Middle frontal gyrus (tissue), 1 donor: ENCODE measurements around the gene GDNF.
"Not testable (repeated sequence)": the region's sequence is repeated elsewhere in the genome, so short reads cannot be mapped to it uniquely, and the experiment has no call there.

Experiments used
- DNase-seq: peaks from one replicate; pipeline ENCODE4 v3.0.0-alpha.2; 2015; ENCODE audit warnings: low spot score; ENCODE audit errors: extremely low spot score

GDNF gene, protein sequence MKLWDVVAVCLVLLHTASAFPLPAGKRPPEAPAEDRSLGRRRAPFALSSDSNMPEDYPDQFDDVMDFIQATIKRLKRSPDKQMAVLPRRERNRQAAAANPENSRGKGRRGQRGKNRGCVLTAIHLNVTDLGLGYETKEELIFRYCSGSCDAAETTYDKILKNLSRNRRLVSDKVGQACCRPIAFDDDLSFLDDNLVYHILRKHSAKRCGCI

DNA sequence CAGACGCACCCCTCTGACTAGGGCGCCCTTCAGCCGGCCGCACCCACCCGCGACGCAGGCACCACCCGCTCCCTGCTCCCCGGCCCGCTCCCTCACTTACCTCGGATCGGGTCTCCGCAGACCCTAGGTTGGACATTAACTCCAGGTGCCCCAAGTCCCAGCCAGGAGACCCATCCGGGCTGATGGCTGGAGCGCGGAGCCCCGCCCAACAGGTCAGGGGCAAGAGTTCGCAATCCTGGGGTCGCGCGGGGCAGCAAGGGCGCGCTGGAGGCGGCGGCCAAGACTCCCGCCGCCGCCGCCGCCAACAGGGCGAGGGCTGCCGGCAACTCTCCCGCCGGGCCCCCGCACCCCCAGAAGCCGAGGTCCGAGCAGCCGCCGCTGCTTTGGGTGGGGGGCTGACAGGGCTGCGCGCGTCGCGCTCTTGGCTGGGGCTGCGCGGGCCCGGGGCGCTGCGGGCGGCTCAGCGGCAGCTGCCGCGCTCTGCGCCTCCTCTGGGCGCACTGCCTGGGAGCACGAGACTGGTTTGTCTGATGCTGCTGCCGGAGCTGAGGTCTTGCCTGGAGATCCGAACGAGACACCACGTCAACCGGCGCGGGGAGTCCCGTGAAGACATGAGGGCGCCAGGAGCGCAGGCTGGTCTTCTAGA, at the start of gene GDNF:
TSS of gene GDNF (minus strand) at position 635 of the 646 bp plus-strand sequence. CDS start 5,245 bp downstream, outside the sequence.
- no peak for DNase-seq

DNA sequence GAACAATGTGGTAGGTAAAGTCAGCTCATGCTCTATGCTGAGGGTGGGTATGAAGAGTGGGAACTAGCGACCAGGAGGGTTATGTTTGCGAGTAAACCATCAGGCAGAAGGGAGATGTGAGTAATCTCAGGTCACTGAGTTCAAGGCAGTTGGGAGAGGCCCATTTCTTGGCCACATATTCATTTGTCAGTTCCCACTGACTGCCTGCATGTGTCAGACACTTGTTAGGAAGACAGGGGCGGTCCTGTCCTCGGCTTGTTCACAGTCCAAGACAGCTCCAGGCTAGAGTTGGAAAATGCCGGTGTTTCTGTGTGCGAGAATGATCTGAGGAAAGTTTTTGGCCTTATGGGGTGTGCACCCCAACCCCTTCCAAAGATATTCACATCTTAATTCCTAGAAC, 48.6 kb upstream of the GDNF start:
- no peak for DNase-seq

DNA sequence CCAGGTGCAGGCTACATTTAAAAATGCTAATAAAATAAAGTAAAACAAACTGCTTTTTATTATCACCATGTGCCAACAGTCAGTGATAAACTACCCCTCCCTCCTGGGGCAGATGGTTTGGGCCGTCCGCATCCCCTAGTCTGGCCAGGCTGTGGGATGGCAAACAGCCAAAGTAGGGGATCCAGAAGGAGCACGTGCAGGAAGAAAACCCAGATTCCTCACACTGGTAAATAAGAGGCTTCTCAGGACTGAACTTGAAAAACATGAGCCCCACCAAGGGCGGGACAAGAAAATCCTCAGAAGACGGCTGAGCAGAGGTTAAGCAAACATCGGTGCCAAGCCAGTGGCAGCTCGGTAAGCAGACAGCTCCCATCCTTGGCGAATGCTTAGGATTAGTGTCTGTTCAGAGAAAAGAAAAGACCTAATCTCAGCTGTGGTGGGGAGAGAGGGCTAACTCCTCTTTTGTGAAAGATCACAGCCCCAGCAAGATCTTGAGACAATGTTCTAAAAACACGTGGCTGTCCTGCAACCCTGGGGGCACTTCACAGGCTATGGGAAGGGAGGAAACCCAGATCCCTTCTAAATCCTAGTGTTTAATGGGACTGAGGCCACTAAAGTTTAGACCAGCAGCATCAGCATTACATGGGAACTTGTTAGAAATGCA, 46.5 kb upstream of the GDNF start:
- no peak for DNase-seq

DNA sequence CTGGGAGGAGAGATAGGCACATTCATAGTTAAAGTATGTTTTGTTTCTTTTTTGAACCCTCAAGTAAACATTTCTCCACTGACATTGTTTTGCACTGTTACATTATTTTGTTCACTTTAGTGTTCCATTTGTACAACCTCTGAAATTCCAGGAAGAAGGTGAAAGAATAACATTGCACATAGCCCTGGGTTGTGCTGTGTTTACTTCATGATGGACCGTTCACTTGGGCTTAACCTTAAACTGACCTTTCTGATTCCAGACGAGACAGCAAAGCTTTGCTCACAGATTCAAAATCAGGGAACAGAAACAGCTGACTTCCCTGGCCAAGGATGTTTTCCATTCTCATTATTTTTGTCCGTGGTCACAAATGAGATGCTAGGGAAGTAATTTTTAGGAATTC, 42.8 kb upstream of the GDNF start:
- no peak for DNase-seq

DNA sequence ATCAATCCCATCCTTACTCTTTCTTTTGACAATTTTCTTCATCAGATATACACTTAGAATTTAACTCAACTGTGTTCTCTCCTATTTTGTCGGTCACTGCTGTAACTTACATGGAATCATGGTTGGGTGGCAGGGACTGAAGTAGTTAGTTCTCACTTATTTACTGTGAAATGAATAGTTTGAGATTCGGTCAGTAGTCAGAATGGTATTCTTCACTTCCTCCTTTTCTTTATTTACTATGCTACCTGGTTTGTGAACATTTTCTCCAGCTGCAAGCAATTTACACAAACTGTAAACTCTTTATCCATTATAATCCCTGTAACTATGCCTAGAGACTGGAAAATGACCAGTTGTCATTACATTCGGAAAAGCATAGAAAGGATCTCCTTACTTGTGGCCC, 41.5 kb upstream of the GDNF start:
- DNase-seq: no peak

DNA sequence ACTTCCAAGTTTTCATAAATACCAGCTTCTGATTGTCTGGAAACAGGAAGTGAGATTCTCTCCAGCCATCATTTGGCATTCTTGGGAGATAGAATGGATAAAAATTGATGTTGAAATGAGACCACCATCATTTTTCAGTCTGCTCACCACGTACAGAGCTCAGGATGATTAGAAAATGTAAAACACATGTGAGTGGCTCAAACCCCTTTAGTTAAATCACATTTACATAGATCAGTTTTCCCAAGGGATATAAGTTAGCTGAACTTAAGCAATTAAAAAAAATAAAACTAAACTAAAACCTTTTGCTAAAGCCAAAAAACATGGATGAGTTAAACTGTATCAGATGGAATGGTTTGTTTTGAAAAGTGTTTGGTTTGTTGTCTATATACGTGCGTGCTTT, 37.1 kb upstream of the GDNF start:
- DNase-seq: no peak

DNA sequence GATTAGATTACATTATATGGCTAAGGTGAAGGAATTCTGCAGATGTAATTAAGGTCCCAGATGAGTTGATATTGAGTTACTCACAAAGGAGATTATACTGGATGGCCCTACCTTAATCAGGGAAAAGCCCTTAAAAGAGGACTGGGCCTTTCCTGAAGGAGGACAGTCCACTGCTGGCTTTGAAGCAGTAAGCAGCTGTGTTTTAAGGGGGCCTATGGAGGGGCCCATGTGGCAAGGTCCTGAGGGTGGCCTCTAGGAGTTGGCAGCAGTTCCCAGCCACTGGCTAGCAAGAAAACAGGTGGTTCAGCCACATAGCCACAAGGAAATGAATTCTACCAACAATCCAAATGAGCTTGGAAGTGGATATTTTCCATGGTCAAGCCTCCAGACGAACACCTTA, 36.4 kb upstream of the GDNF start:
- DNase-seq: no peak

DNA sequence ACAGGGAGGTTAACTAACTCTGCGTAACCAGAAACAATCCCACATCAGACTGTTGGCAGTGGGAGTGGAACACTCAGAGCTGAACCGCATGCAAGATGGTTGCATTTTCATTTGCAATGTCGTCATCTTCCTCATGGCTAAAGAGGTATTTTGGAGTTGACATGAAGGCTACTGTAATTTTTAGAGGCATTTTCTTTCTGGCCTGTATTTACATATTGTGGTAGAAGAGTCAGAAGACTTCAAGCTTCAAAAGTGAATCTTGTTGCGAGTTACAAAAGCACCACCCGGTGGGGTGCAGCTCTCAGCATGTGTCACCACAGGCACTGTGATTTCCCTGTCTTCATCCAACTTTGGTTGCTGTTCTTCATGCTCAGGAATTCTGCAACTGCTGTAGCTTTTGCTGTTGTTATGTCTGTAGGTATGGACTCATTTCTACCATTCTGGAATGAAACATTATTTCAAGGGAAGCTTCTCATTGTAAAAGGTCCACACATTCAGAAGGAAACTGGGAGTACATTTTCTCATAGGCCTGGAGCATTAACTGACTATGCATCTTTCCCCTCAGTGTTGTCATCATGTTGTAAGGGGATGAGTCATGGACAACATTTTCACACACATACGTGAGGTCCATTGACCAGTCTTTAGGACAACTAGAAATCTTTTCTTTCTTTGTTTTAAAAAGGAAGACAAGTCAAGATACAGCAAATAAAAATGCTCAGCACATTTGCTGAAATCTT, 35.4 kb upstream of the GDNF start:
- no peak for DNase-seq

DNA sequence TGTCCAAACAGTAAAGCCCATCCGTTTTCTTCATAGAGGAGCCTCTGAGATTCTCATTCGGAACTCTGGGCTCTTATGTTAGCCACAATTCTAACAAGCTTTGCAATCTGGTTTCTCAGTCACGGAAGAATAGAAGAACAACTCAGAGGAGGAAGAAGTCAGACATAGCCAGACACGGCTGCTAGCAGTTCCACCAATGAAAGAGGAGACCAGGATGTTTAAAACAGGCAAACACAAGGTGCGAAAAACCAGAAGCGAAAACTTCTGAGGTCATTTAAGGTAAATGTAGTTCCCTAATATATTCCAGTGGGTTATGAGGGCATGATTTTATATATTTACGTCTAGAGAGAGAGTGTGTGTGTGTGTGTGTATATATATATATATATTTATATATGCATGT, 34.1 kb upstream of the GDNF start:
- no peak for DNase-seq

DNA sequence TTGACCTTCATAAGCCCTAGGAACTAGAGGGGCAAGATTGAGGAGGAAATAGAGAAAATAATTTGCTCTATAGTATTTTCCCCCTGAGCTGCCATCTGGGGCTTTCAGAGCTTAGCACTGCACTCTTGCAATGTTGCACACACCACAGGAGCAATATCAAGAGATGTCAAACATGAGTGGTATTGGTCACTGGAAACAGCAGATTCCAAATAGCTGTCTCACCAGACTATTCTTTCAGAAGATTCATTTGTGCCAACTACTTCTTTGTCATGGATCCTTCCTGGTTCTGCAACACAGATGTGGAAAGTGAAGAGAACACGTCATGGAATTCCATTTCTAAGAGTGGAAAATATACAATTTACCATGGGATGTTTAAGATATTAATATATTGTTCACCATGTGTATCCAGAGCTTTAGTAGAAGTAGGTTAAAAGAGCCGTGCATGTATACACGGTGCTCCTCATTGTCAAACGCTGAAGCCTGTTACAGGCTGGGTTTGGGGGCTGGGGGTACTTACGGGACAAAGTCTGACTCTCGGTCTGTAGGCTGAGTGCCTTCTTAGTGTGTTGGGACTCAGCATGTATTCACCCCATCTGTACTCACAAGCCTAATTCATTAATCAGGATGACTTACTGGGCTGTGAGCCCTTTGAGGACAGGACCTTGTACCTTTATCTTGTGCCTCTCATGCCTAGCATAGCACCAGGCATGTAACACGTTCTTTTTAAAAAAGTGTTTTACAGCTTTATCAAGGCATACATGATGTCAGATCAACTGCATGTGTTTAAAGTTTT, 31.4 kb upstream of the GDNF start:
- no peak for DNase-seq

DNA sequence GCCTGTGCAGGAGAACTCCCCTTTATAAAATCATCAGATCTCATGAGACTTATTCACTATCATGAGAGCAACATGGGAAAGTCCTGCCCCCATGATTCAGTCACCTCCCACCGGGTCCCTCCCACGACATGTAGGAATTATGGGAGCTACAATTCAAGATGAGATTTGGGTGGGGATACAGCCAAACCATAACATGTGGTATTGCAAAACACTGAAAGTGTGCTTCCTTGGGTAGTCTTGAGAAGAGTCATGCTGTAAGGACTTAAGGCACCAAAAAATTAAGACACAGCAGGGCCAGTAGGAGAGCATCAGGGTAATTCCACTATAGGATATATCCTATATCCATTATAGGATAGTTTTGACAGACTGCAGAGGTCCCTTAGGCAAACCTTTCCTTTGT, 29.4 kb upstream of the GDNF start:
- no peak for DNase-seq

DNA sequence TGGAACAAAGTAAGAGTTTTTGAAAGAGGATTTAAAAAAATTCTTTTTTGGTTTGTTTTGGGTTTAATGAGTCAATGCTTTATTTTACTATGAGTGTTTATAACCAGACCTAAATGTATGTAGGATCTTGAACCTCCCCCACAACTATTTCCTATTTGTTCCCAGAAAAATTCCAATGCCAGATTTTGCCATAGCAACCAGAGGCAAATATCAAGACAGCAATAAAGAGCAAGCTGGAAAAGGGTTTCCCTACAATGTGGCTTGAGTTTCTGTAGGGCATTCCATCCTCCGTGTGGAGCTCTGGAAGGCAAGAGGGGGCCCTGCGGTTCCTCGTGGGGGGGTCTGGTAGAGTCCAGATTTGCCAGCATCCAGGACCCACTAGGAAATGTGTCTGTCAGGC, 27.8 kb upstream of the GDNF start:
- DNase-seq: no peak

DNA sequence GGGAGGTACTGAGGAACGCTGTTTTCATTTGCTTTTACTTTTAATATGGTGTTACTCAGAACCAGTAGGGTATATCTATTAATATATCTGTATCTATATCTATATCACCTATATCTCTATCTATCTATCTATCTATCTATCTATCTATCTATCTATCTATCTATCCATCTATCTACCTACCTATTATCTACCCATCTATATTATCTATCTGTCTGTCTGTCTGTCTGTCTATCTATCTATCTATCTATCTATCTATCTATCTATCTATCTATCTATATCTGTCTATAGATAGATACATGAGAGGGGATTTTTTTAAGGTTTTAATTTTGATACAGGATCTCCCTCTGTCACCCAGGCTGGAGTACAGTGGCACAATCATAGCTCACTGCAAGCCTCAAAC, 23.1 kb upstream of the GDNF start:
- DNase-seq: not testable (repeated sequence)

DNA sequence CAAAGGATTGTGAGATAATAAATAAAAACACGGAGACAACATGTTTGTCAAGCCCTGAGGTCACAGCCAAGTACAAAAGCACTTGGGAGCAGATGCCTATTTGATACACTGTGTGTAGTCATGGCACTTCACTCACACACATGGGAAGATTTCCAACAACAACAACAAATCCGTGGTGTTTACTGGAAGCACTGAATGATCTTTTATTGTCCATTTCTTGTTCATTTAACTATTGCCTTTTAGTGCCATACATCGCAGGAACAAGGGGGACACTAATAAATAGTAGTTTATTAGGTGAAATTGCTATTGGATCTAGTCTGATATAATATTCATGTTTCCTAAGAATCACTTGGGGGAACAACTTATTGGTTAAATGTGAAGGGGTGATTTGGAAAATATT, 20.4 kb upstream of the GDNF start:
- no peak for DNase-seq

DNA sequence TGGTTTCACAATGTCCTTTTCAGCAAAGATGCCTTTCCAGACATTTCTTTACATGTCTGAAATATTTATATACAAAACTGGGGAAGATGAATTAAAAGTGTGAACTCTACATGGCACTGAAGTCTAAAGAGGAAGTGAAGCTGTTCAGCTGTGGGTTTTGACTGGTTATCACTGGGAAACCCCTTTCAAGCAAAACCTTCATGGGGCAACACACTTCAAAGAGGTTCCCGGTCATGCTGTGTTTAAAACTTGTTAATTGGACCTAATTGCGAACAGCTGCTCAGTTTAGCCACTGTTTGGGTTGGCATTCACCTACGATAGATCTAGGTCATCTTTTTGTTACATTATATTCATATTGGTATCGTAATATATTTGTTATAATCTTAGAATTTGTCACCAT, 20.0 kb upstream of the GDNF start:
- no peak for DNase-seq

DNA sequence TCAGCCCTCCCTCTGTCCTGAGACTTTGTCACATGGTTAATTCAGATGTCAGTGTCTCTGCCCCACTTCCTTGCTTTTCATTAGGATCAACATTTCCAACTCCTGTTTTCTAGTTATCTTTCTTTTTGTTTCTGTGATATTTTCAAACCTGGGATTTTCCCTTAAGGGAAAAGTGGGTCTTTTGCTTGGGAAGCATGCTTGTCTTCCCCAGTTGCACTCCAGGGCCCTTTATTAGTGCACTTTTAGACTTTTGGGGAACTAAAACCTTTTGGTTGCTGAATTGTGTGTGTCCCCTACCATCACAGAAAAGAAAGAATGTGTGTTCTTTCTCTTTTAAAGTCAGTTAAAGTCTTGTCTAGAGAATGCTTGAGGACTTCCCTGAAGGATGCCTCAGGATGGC, 18.4 kb upstream of the GDNF start:
- no peak for DNase-seq

DNA sequence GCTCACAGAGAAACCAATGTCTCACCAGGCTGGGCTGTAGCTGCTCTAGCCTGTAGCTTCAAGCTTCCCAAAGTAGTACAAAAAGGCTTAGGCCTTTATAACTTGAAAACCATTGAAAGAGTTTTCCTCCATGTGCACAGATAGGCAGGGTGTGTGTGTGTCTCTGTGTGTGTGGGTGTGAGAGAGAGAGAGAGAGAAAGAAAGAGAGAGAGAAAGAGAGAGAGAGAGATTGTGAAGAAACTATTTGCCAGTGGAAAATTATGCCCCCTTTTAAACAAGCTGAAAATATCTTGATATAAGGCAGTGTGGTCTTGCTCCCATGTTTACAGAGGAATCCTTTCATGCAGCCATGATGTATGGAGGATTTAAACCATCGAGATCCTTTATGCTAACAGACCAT, 17.9 kb upstream of the GDNF start:
- DNase-seq: no peak

DNA sequence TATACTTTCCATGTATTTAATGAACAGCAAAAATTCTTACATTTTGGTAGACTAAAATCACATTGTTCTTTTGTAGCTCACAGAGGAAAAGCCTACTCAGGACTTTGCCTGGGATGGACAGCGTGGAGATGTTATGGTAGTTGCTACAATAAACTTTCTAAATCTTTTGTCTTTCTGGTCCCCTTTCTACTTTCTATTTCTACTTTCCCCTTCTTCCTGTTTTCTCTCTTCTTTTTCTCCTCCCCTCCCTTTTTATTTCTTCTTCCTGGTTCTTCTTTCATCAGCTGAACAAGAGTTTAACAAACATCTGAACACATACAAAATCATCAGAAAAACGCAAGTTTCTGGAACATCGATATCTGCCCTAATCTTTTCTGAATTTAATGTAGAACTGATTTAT, 15.6 kb upstream of the GDNF start:
- no peak for DNase-seq

DNA sequence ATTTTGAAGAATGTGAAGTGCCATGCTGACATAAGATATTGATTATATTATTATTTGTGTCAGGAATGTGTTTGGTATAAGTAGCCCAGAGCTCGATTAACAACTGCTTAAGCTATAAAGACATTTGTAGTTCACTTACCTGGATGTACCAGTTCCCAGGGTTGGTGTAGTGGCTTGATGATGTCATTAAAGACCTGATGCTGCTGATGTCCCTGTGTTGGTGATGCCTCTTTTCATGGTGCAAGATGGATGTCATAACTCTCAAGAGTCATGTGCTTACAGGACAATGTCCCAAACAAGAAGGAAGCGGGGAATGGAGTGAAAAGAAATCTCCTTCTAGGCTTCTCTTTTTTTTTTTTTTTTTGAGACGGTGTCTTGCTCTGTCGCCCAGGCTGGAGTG, 11.5 kb upstream of the GDNF start:
- DNase-seq: no peak

DNA sequence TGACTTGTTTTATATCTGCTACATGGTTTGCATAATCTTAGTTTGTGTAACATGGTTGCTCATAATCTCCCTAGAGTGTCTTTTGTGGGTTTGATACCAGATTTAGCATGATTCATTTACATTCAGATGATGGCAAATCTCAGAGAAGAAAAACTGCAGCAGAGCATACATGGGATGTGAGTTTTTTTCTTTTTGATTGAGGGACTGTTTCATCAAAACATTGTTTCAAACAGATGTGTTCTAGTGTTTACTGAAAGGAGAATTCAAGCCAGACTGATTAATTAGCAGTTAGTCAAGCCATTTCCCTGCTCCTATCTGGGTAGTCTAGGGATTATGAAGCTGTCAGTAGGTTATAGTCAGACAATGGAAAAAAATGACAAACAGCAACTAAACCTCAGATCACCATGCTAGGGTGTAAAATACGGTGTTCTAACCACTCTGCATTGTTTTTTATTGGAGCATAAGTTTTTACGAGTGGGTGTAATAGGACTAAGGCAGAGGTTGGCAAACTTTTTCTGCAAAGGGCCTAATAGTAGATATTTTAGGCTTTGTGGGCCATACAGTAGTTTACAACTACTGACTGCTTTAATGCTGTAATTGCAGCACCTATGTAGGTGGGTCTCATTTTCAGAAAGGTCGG, 10.5 kb upstream of the GDNF start:
- no peak for DNase-seq

DNA sequence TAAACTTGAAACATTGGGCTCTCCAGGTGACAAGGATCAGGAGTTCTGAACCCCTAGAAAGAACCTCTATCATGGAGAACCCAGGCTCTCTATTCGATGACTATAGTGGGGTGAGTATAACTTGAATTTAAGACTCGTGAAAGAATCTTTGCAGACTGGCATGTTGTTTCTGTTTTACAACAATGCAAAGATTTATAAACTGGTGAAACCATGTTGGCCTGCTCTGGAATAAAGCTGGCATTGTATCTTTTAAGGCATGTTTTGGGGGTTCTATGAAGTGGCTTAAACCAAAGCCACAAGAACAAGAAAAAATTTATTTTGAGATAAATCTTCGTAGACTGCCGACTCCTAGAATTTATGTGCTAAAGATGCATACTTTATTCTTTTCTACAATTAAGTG, 9.8 kb upstream of the GDNF start:
- DNase-seq: no peak
